ENCODE results near the gene MKLN1.

Gene MKLN1

GRCh38 chr7:131354390-131354789 lies 26.7 kb downstream of the MKLN1 start:
- DNase-seq: peak; percentile 40

GRCh38 chr7:131355917-131356777 lies 28.5 kb downstream of the MKLN1 start:
- no peak for DNase-seq

- DNase-seq: peak; percentile 44
Measured at GRCh38 chr7:131357282-131357880, 29.7 kb downstream of the MKLN1 start.

- no peak for DNase-seq
Measured at GRCh38 chr7:131358636-131359035, 31.0 kb downstream of the MKLN1 start.

- peak; percentile 39 for DNase-seq
Measured at GRCh38 chr7:131359136-131359776, 31.6 kb downstream of the MKLN1 start.

- DNase-seq: no peak
Measured at GRCh38 chr7:131363719-131364118, 36.0 kb downstream of the MKLN1 start.

- DNase-seq: no peak
Measured at GRCh38 chr7:131364767-131365344, 37.2 kb downstream of the MKLN1 start.

GRCh38 chr7:131365838-131366237 lies 38.2 kb downstream of the MKLN1 start:
- no peak for DNase-seq

GRCh38 chr7:131369354-131369753 lies 41.7 kb downstream of the MKLN1 start:
- peak; percentile 34 for DNase-seq

GRCh38 chr7:131370523-131370968 lies 42.9 kb downstream of the MKLN1 start:
- DNase-seq: peak; percentile 81

- no peak for DNase-seq
Measured at GRCh38 chr7:131371411-131371810, 43.7 kb downstream of the MKLN1 start.

- no peak for DNase-seq
Measured at GRCh38 chr7:131372554-131372953, 44.9 kb downstream of the MKLN1 start.

- no peak for DNase-seq
Measured at GRCh38 chr7:131374821-131375220, 47.1 kb downstream of the MKLN1 start.

- peak; percentile 68 for DNase-seq
Measured at GRCh38 chr7:131381069-131381838, 53.6 kb downstream of the MKLN1 start.

- DNase-seq: peak; percentile 46
Measured at GRCh38 chr7:131383417-131384285, 56.0 kb downstream of the MKLN1 start.

- no peak for DNase-seq
Measured at GRCh38 chr7:131384286-131384635, 56.6 kb downstream of the MKLN1 start.

GRCh38 chr7:131385039-131385605 lies 57.4 kb downstream of the MKLN1 start:
- DNase-seq: peak; percentile 25

GRCh38 chr7:131388126-131388525 lies 60.5 kb downstream of the MKLN1 start:
- no peak for DNase-seq

- DNase-seq: no peak
Measured at GRCh38 chr7:131390275-131390674, 62.6 kb downstream of the MKLN1 start.

- DNase-seq: no peak
Measured at GRCh38 chr7:131391145-131391544, 63.5 kb downstream of the MKLN1 start.

GRCh38 chr7:131400681-131401176 lies 73.1 kb downstream of the MKLN1 start:
- no peak for DNase-seq

Measured in fibroblast of skin of back (primary cell).